Measurements from ENCODE around the gene SMURF2.

DNA sequence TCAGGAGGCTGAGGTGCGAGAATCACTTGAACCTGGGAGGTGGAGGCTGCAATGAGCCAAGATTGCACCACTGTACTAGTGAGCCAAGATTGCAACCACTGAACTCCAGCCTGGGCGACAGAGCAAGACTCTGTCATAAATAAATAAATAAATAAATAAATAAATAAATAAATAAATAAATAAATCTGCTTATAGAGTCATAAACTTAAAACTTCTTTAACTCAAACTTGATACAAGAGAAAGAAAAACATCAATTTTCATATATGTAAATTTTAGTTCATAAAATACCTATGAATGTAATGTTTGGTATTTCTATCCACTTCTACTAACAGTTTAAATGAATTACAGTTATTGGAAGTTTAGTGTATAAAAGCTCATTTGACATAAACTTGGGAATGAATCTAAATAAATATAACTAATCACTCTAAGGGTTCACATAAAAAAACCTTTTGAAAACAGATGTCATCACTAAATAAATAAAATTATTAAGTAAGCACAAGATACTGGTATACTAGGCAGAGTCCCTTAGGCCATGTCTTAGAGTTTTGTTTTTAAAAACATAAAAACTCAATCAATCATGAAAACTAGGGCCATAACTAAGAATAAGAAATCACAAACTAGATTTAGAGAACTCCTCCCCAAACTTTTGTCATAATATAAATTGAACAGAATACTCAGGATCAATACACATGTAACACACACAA, 54.1 kb downstream of the SMURF2 start:
- TF ChIP-seq, protein P1, sequence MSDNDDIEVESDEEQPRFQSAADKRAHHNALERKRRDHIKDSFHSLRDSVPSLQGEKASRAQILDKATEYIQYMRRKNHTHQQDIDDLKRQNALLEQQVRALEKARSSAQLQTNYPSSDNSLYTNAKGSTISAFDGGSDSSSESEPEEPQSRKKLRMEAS (IDR thresholded peaks at IDR 0.05) = no peak
- no peak for TF ChIP-seq YY1 (IDR thresholded peaks at IDR 0.05; ENCODE audit: low read depth)
- TF ChIP-seq, protein P2, sequence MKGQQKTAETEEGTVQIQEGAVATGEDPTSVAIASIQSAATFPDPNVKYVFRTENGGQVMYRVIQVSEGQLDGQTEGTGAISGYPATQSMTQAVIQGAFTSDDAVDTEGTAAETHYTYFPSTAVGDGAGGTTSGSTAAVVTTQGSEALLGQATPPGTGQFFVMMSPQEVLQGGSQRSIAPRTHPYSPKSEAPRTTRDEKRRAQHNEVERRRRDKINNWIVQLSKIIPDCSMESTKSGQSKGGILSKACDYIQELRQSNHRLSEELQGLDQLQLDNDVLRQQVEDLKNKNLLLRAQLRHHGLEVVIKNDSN (IDR thresholded peaks at IDR 0.05) = no peak
- TF ChIP-seq CEBPB (IDR thresholded peaks at IDR 0.05) = no peak
- no peak for TF ChIP-seq TCF12 (IDR thresholded peaks at IDR 0.05; ENCODE audit: low read depth)
- TF ChIP-seq, protein P3, sequence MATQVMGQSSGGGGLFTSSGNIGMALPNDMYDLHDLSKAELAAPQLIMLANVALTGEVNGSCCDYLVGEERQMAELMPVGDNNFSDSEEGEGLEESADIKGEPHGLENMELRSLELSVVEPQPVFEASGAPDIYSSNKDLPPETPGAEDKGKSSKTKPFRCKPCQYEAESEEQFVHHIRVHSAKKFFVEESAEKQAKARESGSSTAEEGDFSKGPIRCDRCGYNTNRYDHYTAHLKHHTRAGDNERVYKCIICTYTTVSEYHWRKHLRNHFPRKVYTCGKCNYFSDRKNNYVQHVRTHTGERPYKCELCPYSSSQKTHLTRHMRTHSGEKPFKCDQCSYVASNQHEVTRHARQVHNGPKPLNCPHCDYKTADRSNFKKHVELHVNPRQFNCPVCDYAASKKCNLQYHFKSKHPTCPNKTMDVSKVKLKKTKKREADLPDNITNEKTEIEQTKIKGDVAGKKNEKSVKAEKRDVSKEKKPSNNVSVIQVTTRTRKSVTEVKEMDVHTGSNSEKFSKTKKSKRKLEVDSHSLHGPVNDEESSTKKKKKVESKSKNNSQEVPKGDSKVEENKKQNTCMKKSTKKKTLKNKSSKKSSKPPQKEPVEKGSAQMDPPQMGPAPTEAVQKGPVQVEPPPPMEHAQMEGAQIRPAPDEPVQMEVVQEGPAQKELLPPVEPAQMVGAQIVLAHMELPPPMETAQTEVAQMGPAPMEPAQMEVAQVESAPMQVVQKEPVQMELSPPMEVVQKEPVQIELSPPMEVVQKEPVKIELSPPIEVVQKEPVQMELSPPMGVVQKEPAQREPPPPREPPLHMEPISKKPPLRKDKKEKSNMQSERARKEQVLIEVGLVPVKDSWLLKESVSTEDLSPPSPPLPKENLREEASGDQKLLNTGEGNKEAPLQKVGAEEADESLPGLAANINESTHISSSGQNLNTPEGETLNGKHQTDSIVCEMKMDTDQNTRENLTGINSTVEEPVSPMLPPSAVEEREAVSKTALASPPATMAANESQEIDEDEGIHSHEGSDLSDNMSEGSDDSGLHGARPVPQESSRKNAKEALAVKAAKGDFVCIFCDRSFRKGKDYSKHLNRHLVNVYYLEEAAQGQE (IDR thresholded peaks at IDR 0.05; ENCODE audit: low read depth) = no peak
- TF ChIP-seq EP300 (IDR thresholded peaks at IDR 0.05; ENCODE audit: borderline replicate concordance) = no peak
- no peak for TF ChIP-seq NFIC (IDR thresholded peaks at IDR 0.05)
- no peak for TF ChIP-seq RAD21 (IDR thresholded peaks at IDR 0.05; ENCODE audit: low read depth)
- TF ChIP-seq FOXM1 (IDR thresholded peaks at IDR 0.05; ENCODE audit: borderline replicate concordance, low read depth) = no peak
